Kidney (tissue), 14 donors: ENCODE results near the gene COL6A2. TPM values are rescaled to one million over a fixed set of nuclear protein-coding genes. Genes with fewer than 3 reads are reported as not detected.
"Not testable (repeated sequence)": the region's sequence is repeated elsewhere in the genome, so short reads cannot be mapped to it uniquely, and the experiment has no call there.

Experiments used
- DNase-seq, 5 donors: peaks; one replicate each; pipeline ENCODE4 v3.0.0-alpha.2; 2013 to 2020
- FAIRE-seq: peaks from 2 replicates; lab custom pipeline; 2012; peaks lifted over from hg19 to GRCh38; lab: Jason Lieb, UNC
- H3K27ac ChIP-seq, 2 donors: one replicate each; pipeline ENCODE4 v1.7.0; 2013; ENCODE audit warnings: low read depth in 2 of 2, low read length in 2 of 2, inconsistent platforms in 1 of 2
- H3K27me3 ChIP-seq: one replicate; pipeline ENCODE4 v1.7.1; 2013; ENCODE audit warnings: low read length, inconsistent platforms; ENCODE audit not compliant: control insufficient read depth, insufficient read depth
- H3K36me3 ChIP-seq, 3 donors: one replicate each; pipeline versions ENCODE4 v1.7.0 to v1.7.1; 2013; ENCODE audit warnings: low read length in 3 of 3, control low read depth in 1 of 3, inconsistent platforms in 1 of 3; ENCODE audit not compliant: insufficient read depth in 3 of 3, control insufficient read depth in 2 of 3
- H3K4me1 ChIP-seq, 3 donors: one replicate each; pipeline versions ENCODE4 v1.7.0 to v1.7.1; 2013; ENCODE audit warnings: low read length in 3 of 3, inconsistent platforms in 1 of 3, low read depth in 1 of 3; ENCODE audit not compliant: control insufficient read depth in 2 of 3, insufficient read depth in 2 of 3
- H3K4me3 ChIP-seq, 3 donors: one replicate each; pipeline versions ENCODE4 v1.7.0 to v1.8.1; 2013; ENCODE audit warnings: low read length in 3 of 3, control low read depth in 1 of 3, inconsistent platforms in 1 of 3
- H3K9ac ChIP-seq, 3 donors: one replicate each; pipeline versions ENCODE4 v1.7.0 to v1.7.1; 2013; ENCODE audit warnings: low read length in 3 of 3, control low read depth in 1 of 3, inconsistent platforms in 1 of 3
- H3K9me3 ChIP-seq, 3 donors: one replicate each; pipeline versions ENCODE4 v1.7.0 to v1.7.1; 2013; ENCODE audit warnings: low read length in 3 of 3, control low read depth in 1 of 3, inconsistent platforms in 1 of 3; ENCODE audit not compliant: control insufficient read depth in 2 of 3, insufficient read depth in 1 of 3
- intact Hi-C: fragments of 100-400 bp; cut with DNase I; formaldehyde crosslinking; loops from one replicate; pipeline ENCODE4 v1.11.1; 2022
- polyA plus RNA-seq: library from polyadenylated mRNA; stranded (reverse); fragments of 350-450 nt; fragmentation: Illumina TruSeq; extraction: RNeasy Lipid Tissue Mini Kit (QIAGEN cat#74804); gene quantifications from one replicate; pipeline ENCODE4 v1.2.3, GENCODE V29; 2014; ENCODE audit warnings: low read depth, low replicate concordance; ENCODE audit not compliant: insufficient read depth
- total RNA-seq: library from RNA; stranded (reverse); fragmentation: NEBNext Ultra II Directional; extraction: Animal tissue kit (Norgen Biotek cat#: 25700); gene quantifications from one replicate; pipeline ENCODE4 v1.2.1, GENCODE V29; 2021
- TF ChIP-seq, protein P1 (sequence below): IDR thresholded peaks from 3 replicates; pipeline ENCODE4 v1.5.1; 2012; ENCODE audit warnings: mild to moderate bottlenecking, moderate library complexity, borderline replicate concordance; ENCODE audit not compliant: insufficient read depth; ENCODE audit errors: extremely low read depth
- donor health status: control.
- donor health status: control.
- donor health status: control.
- donor health status: control.
- donor health status: control.
- donor health status: DM: yes; HTN: yes; CAD: no.
- donor health status: Normal renal cell carcinoma (clear cell type).

COL6A2 gene
- total and polyA plus RNA-seq, 2 donors from 2014 or later = 52.4 to 174 TPM

DNA sequence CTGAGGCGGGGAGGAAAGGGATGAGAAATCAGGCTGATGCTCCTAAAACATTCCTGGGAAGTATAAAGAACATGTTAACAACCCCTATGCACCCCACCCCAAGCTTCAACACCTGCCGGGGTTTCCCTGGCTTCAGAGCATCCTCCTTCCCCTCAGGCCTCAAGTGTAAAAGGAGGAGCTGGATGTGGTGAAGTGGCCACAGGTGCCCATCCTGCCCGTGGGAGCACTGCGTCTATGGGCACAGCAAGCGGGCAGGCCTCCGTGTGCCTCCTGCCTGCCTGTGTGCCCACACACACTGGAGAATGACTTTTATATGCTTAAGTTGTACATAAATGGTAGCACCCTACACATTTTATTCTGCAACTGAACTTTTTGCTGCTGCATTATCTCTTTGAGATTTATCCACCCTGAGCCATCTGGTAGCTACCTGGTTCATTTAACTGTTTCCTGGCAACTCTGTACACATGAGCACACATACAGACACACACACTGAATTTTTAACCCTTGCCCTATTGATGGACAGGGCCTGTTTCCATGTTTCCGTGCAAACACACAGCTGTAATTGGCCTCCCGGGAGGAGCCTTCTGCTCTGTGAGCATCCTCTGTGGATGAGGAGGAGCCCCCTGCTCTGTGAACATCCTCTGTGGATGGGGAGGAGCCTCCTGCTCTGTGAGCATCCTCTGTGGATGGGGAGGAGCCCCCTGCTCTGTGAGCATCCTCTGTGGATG is 70.9 kb downstream of the COL6A2 start:
- Histone ChIP-seq H3K4me3 (no peak overlapping the region), H3K27ac (no peak overlapping the region), H3K36me3 (no peaks in the 10 kb centered on the region), H3K9me3 (no peaks in the 10 kb centered on the region), H3K4me1 (no peaks in the 10 kb centered on the region), H3K9ac (no peak overlapping the region), H3K27me3 (no peaks in the 10 kb centered on the region)
- TF ChIP-seq, protein P1, sequence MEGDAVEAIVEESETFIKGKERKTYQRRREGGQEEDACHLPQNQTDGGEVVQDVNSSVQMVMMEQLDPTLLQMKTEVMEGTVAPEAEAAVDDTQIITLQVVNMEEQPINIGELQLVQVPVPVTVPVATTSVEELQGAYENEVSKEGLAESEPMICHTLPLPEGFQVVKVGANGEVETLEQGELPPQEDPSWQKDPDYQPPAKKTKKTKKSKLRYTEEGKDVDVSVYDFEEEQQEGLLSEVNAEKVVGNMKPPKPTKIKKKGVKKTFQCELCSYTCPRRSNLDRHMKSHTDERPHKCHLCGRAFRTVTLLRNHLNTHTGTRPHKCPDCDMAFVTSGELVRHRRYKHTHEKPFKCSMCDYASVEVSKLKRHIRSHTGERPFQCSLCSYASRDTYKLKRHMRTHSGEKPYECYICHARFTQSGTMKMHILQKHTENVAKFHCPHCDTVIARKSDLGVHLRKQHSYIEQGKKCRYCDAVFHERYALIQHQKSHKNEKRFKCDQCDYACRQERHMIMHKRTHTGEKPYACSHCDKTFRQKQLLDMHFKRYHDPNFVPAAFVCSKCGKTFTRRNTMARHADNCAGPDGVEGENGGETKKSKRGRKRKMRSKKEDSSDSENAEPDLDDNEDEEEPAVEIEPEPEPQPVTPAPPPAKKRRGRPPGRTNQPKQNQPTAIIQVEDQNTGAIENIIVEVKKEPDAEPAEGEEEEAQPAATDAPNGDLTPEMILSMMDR = no peak
- intact Hi-C loops = no loop called here
- FAIRE-seq (no peak), DNase-seq (no peak)

- H3K9me3 ChIP-seq, H3K27me3 ChIP-seq, H3K27ac ChIP-seq, DNase-seq, H3K9ac ChIP-seq, intact Hi-C loops, H3K36me3 ChIP-seq, H3K4me1 ChIP-seq, FAIRE-seq, H3K4me3 ChIP-seq: not testable (repeated sequence)
These were observed 72.7 kb downstream of the COL6A2 start for GRCh38 chr21:46170436-46171193.

GRCh38 chr21:46171585-46171984 is 73.7 kb downstream of the COL6A2 start:
- H3K27me3 ChIP-seq = no peaks in the 10 kb centered on the region

More at GRCh38 chr21:46171585-46171984, 73.7 kb downstream of the COL6A2 start:
- no peak overlapping the region for H3K9ac ChIP-seq
- H3K27ac ChIP-seq = no peak overlapping the region
- no peaks in the 10 kb centered on the region for H3K36me3 ChIP-seq
- FAIRE-seq (no peak), DNase-seq (no peak)
- intact Hi-C loops = no loop called here
- TF ChIP-seq, protein P1 = no peak
- H3K4me3 ChIP-seq = no peak overlapping the region
- H3K9me3 ChIP-seq = no peaks in the 10 kb centered on the region
- H3K4me1 ChIP-seq = no peaks in the 10 kb centered on the region
